Gastrocnemius medialis (tissue), 4 donors: ENCODE measurements around the gene APBB2. TPM values are rescaled to one million over a fixed set of nuclear protein-coding genes. Genes with fewer than 3 reads are reported as not detected.
A peak's percentile ranks its signal among the peaks of the same experiment; 100 is the strongest.

Experiments used
- ATAC-seq, 2 donors: fragments of 150-250 bp; one replicate each; pipeline ENCODE4 v1.9.1; 2016
- DNase-seq, 2 donors: peaks; one replicate each; pipeline ENCODE4 v3.0.0-alpha.2; 2019
- H3K27ac ChIP-seq, 4 donors: fragments of 200-600 bp; sonication (generic); 1 replicate in 1 of 4; 2 replicates in 3 of 4; pipeline ENCODE4 v1.5.1; 2016 to 2018; ENCODE audit warnings: mild to moderate bottlenecking in 2 of 4, moderate library complexity in 1 of 4
- H3K27me3 ChIP-seq, 3 donors: fragments of 200-600 bp; sonication (generic) in 2 of 3; 1 replicate in 1 of 3; 2 replicates in 2 of 3; pipeline versions ENCODE4 v1.5.1 to v1.6.0; 2016 to 2019; ENCODE audit warnings: mild to moderate bottlenecking in 1 of 3, moderate library complexity in 1 of 3
- H3K36me3 ChIP-seq, 2 donors: fragments of 200-600 bp; sonication (generic) in 1 of 2; one replicate each; pipeline ENCODE4 v1.5.1; 2017 to 2018
- H3K4me1 ChIP-seq, 2 donors: fragments of 200-600 bp; sonication (generic) in 1 of 2; one replicate each; pipeline ENCODE4 v1.5.1; 2016 to 2017; ENCODE audit warnings: mild to moderate bottlenecking in 2 of 2
- H3K4me3 ChIP-seq, 4 donors: fragments of 200-600 bp; sonication (generic) in 3 of 4; 1 replicate in 1 of 4; 2 replicates in 3 of 4; pipeline ENCODE4 v1.5.1; 2016 to 2019; ENCODE audit warnings: mild to moderate bottlenecking in 2 of 4
- H3K9me3 ChIP-seq, 3 donors: fragments of 200-600 bp; sonication (generic) in 2 of 3; 1 replicate in 1 of 3; 2 replicates in 2 of 3; pipeline ENCODE4 v1.5.1; 2016 to 2019
- CTCF ChIP-seq, 5 experiments: fragments of 450-650 bp in 3 of 5; fragments of 200-600 bp in 2 of 5; sonication (generic) in 2 of 5; IDR thresholded peaks in 4 of 5; conservative IDR thresholded peaks in 1 of 5; 1 replicate in 4 of 5; 2 replicates in 1 of 5; pipeline ENCODE4 v1.5.1; 2016 to 2019; ENCODE audit warnings: antibody characterized with exemption in 5 of 5, mild to moderate bottlenecking in 3 of 5, moderate library complexity in 3 of 5
- POLR2A ChIP-seq, 2 donors: fragments of 450-650 bp; IDR thresholded peaks; one replicate each; pipeline ENCODE4 v1.6.1; 2017; ENCODE audit warnings: antibody characterized with exemption in 2 of 2, mild to moderate bottlenecking in 2 of 2, moderate library complexity in 2 of 2
- in situ Hi-C, 4 donors: fragments of 200-750 bp; cut with MboI; loops; one replicate each; pipeline versions ENCODE4 v1.15.0 to v1.8.0; 2017; ENCODE audit warnings: low sequenced_read_pairs in 4 of 4
- intact Hi-C: fragments of 100-400 bp; cut with DNase I; formaldehyde crosslinking; loops from one replicate; pipeline ENCODE4 v1.15.1; 2023; ENCODE audit warnings: low total_unique reads
- total RNA-seq, 4 donors: library from RNA; depleted of rRNA; stranded (reverse); fragments of >200 nt; gene quantifications; one replicate each; pipeline versions ENCODE4 v1.1.0 to v1.2.3, GENCODE V29; 2016

APBB2 gene
- total RNA-seq, 4 donors from 2014 or later: 14.3 to 20.5 (median 14.5) TPM

DNA sequence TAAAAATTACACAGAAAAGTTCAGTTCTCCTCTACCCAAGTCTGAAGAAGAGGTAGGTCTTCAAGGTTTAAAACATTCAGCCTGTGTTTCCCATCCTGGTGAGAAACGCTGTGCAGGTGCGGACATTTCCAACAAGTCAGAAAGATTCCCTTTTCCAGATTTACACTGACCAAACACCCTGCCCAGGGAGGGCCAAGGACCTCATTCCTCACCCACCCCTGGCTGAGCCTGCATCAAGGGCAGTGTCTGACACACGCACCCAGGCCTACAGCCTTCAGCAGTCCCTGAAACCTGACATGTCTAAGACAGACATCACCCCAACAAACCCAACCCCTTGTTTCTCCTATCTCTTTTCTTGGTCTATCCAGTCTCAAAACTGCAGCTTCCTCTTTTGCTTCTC is 105.9 kb downstream of the APBB2 start:
- H3K27ac ChIP-seq: no peak overlapping the region
- H3K4me1 ChIP-seq: no peaks in the 10 kb centered on the region
- intact Hi-C loops (no loop called here), in situ Hi-C loops (no loop called here)
- ATAC-seq (no peak), DNase-seq (no peak)
- TF ChIP-seq CTCF (IDR thresholded peaks at IDR 0.05 in 4 of 5, conservative IDR thresholded peaks at IDR 0.05 in 1 of 5): no peak
- no peak for TF ChIP-seq POLR2A (IDR thresholded peaks at IDR 0.05)
- H3K9me3 ChIP-seq: no peaks in the 10 kb centered on the region
- H3K36me3 ChIP-seq: no peaks in the 10 kb centered on the region
- H3K27me3 ChIP-seq: no peaks in the 10 kb centered on the region
- no peak overlapping the region for H3K4me3 ChIP-seq

- intact Hi-C loops (no loop called here), in situ Hi-C loops (no loop called here)
- no peak overlapping the region for H3K4me3 ChIP-seq
- peaks cover 3 to 6% of the 10 kb centered on the region in 2 donors for H3K4me1 ChIP-seq
- DNase-seq: no peak
- TF ChIP-seq CTCF (IDR thresholded peaks at IDR 0.05 in 4 of 5, conservative IDR thresholded peaks at IDR 0.05 in 1 of 5): no peak
- no peak for TF ChIP-seq POLR2A (IDR thresholded peaks at IDR 0.05)
- no peak for ATAC-seq
- H3K27me3 ChIP-seq: no peaks in the 10 kb centered on the region
- no peaks in the 10 kb centered on the region for H3K9me3 ChIP-seq
- H3K27ac ChIP-seq: no peak overlapping the region
- no peaks in the 10 kb centered on the region for H3K36me3 ChIP-seq
Observed at GRCh38 chr4:41106694-41107419, 107.5 kb downstream of the APBB2 start.

DNA sequence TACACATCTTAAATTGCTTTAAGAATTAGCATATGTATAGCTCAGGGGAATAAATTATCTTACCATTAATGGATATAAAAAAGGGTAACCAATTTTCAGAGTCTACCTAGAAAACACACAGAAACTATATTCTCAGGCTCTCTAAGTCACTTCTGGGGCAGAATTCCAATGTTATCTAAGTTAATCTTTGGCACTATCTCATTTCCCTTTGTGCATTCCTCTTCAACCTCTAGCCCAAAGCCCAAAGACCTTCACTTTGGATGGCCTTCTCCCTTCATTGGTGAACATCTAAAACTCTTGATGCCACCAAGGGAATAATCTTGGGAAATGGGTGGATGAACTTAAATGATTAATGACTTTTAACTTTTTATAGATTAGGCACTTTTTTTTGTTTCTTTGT is 108.3 kb downstream of the APBB2 start:
- Histone ChIP-seq H3K27me3 (no peaks in the 10 kb centered on the region), H3K9me3 (no peaks in the 10 kb centered on the region), H3K27ac (no peak overlapping the region), H3K4me1 (peaks cover 3 to 6% of the 10 kb centered on the region in 2 donors), H3K4me3 (no peak overlapping the region), H3K36me3 (no peaks in the 10 kb centered on the region)
- no peak for TF ChIP-seq CTCF (IDR thresholded peaks at IDR 0.05 in 4 of 5, conservative IDR thresholded peaks at IDR 0.05 in 1 of 5)
- no peak for TF ChIP-seq POLR2A (IDR thresholded peaks at IDR 0.05)
- in situ Hi-C loops: no loop called here
- ATAC-seq (no peak), DNase-seq (no peak)
- intact Hi-C loops: no loop called here

DNA sequence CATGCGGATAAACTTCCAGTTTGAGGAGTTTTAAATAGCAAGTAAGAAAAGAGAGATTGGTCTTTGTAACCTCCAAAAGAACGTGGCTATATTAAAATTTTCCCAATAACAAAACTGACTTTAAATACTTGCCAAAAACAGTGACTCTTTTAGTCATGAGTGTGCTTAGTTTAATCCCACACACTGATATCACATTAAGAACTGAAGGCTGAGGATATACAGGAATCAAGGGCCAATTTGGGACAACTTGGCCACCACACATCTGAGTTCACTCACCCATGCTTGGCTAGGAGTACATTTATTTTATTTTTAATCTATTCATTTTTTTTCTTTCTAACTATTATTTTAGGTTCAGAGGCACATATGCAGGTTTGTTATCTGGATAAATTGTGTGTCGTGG is 110.2 kb downstream of the APBB2 start:
- H3K27ac ChIP-seq: peak overlapping the region; percentile 25 to 48 (median 34)
- in situ Hi-C loops: no loop called here
- H3K36me3 ChIP-seq: no peaks in the 10 kb centered on the region
- TF ChIP-seq CTCF (IDR thresholded peaks at IDR 0.05 in 4 of 5, conservative IDR thresholded peaks at IDR 0.05 in 1 of 5): no peak
- no peak for TF ChIP-seq POLR2A (IDR thresholded peaks at IDR 0.05)
- ATAC-seq (peak in 1 of 2 donors; percentile 31), DNase-seq (no peak)
- intact Hi-C loops: no loop called here
- no peaks in the 10 kb centered on the region for H3K9me3 ChIP-seq
- H3K4me1 ChIP-seq: peaks cover 3 to 8% of the 10 kb centered on the region in 2 donors
- H3K4me3 ChIP-seq: no peak overlapping the region
- H3K27me3 ChIP-seq: no peaks in the 10 kb centered on the region

GRCh38 chr4:41103657-41104056 is 110.7 kb downstream of the APBB2 start:
- DNase-seq (no peak), ATAC-seq (no peak)
- intact Hi-C loops (no loop called here), in situ Hi-C loops (no loop called here)
- Histone ChIP-seq H3K27ac (peak overlapping the region; percentile 25 to 48 (median 34)), H3K4me1 (peaks cover 3 to 9% of the 10 kb centered on the region in 2 donors), H3K4me3 (no peak overlapping the region), H3K27me3 (no peaks in the 10 kb centered on the region), H3K36me3 (no peaks in the 10 kb centered on the region), H3K9me3 (no peaks in the 10 kb centered on the region)
- no peak for TF ChIP-seq CTCF (IDR thresholded peaks at IDR 0.05 in 4 of 5, conservative IDR thresholded peaks at IDR 0.05 in 1 of 5)
- TF ChIP-seq POLR2A (IDR thresholded peaks at IDR 0.05): no peak
